Activated CD4-positive, alpha-beta T cell treated with anti-CD3 and anti-CD28 coated beads, Interleukin-2, amount 50 U/mL, for 1 hour (primary cell): ENCODE results near the gene TPSB2.
"Not testable (repeated sequence)": the region's sequence is repeated elsewhere in the genome, so short reads cannot be mapped to it uniquely, and the experiment has no call there.

Experiments used
- DNase-seq: peaks from one replicate; pipeline ENCODE4 v3.0.0-alpha.2; 2020

TPSB2 gene

DNA sequence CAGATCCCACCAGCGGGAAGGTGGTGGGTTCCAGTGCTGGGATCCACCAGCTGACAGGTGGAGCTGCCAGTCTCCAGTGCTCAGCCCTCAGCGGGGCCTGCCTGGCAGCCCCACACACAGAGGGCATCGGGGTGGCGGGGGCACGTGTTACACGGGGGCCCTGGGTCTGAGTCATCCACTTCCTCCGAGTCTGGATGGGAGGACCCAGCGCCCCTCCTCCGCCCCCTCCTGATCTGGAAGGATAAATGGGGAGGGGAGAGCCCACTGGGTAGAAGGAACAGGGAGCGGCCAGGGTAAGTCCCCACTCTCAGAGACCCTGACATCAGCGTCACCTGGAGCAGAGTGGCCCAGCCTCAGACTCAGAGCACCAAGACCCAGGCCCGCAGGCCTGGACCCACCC lies 10.5 kb upstream of the TPSB2 start, which contains the start of gene TPSAB1:
Gene TPSAB1, plus strand, starts transcription at position 270 of the 400 bp plus-strand sequence. CDS start 234 bp downstream, outside the sequence.
- DNase-seq, result not testable (repeated sequence)

DNA sequence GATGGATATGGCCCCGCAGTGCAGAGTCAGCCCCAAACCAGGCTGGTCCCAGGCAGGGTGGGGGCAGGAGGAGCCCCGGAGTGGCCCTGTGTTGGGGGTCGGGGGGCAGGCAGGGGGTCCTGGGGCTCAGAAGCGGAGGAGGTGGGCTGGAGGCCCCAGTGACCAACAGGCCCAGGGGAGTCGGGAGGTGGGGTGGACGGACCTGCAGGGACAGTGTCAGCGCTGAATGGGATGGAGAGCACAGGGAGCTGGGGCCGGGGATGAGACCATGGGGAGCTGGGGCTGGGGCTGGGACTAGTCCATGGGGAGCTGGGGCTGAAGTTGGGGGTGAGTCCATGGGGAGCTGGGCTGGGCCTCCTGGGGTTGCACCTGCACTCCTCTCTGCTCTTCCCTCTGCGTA lies 9.6 kb upstream of the TPSB2 start:
- DNase-seq, result not testable (repeated sequence)

- DNase-seq, result not testable (repeated sequence)
Observed at GRCh38 chr16:1238909-1239308, 8.9 kb upstream of the TPSB2 start.

DNA sequence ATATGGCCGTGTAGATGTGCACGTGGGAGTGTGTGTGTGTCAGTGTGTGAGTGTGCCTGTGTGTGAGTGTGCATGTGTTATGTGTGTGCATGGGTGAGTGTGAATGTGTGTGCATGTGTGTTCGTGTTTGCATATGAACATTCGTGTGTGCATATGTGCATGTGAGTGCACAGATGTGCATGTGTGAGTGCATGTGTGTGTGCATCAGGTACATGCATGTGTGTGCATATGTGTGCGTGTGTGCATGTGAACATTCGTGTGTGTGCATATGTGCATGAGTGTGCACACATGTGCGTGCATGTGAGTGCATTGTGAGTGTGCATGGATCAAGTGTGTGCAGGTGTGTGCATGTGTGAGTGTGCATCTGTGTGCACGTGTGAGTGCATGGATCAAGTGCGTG lies 8.0 kb upstream of the TPSB2 start:
- DNase-seq, result no peak

GRCh38 chr16:1236659-1237058 lies 6.7 kb upstream of the TPSB2 start:
- not testable (repeated sequence) for DNase-seq

DNA sequence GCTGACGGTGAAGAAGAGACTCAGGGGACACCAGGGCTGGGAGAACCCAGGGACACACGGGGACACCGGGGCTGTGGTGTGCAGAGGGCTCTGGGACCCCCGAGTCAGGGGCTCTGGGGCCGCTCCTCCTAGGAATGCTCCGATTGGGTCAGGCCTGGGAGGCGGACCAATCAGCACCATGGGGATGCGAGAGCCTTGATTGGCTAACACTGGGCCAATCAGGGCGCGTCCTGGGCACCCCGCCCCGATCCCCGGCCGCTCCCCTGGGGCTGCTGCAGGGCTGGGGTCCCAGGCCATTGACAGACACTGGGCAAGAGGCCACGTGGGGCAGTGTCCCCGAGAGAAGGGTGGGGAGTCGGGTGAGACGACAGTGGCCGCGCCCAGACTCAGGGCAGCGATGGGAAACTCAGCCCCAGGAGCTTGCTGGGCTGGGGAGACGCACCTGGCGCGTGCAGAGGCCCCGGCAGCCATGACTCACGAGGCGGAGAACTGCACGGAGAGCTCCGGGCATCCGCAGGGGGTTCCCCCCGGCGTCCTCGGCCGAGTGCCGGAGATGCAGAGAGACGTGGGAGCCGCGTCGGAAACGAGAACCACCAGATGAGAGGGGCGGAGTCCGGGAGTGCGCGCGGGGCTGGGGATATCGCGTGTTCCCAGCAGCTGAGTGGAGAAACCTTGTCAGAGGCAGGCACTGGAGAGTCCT lies 2.2 kb upstream of the TPSB2 start:
- not testable (repeated sequence) for DNase-seq

DNA sequence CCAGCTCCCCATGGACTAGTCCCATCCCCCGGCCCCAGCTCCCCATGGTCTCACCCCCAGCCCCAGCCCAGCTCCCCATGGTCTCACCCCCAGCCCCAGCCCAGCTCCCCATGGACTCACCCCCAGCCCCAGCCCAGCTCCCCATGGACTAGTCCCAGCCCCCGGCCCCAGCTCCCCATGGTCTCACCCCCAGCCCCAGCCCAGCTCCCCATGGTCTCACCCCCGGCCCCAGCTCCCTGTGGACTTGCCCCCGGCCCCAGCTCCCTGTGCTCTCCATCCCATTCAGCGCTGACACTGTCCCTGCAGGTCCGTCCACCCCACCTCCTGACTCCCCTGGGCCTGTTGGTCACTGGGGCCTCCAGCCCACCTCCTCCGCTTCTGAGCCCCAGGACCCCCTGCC lies 1.3 kb upstream of the TPSB2 start:
- DNase-seq, result not testable (repeated sequence)

GRCh38 chr16:1230471-1231212 lies 658 bp upstream of the TPSB2 start:
- not testable (repeated sequence) for DNase-seq

GRCh38 chr16:1229476-1229875 lies 508 bp downstream of the TPSB2 start:
- not testable (repeated sequence) for DNase-seq

DNA sequence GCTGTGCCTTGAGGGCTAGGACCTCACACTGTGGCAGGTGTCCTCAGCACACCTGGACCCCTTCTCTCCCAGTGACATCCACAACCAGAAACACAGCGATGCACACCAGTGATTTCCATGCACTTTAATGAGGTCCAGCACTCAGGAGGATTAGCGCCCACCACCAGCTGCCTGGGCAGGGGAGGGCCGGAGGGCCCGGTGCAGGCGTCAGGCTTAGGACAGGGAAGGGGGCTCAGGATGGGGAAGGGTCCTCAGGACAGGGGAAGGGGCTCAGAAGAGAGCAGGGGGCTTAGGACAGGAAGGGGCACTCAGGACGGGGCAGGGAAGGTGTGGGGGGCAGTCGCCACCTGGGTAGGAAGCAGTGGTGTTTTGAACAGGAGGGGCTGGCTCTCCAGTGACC lies 1.8 kb downstream of the TPSB2 start:
- not testable (repeated sequence) for DNase-seq

DNA sequence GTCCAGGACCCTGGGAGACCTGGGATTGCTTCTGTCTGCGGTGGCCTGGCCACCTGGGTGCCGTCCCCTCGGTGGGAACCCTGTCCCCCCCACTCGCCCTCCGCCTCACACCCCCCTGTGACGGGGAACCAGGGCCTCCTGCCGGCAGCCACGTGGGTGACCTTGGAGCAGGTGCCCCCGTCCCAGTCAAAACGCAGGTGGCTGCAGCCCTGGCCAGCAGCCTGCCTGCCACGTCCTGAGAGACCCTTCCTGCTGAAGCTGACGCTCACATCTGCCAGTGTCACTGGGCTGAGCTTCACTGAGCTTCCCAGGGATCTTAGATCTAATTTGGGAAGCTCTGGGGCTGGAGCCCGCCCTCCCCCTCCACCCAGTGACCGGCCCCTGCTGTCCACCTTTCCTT lies 3.3 kb downstream of the TPSB2 start:
- not testable (repeated sequence) for DNase-seq

DNA sequence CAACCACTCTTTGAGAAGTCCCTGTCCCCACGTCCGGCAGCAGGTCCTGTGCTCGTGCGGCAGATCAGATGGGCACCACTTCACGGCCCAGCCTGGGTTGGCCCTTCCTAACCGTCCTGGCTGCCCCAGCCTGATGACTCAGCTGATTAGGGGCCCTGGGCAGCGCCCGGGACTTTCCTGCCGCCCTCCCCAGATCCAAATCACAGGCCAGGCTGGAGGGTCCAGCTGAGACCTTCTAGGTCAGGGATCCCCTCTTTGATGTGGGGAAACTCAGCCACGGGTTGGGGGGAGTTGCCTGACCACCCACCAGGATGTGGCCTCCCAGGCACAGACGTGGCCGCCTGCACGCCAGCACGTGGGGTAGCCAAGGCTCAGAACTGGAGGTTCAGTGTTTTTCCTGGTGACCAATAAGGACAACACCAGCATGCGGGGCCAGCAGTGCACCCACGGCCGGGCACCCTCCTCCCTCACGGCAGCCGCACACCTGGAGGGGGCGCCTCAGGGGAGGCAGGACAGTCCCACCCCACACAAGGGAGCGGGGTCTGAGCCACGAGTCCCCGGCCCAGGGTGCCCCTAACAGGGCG lies 4.2 kb downstream of the TPSB2 start:
- DNase-seq, result not testable (repeated sequence)

DNA sequence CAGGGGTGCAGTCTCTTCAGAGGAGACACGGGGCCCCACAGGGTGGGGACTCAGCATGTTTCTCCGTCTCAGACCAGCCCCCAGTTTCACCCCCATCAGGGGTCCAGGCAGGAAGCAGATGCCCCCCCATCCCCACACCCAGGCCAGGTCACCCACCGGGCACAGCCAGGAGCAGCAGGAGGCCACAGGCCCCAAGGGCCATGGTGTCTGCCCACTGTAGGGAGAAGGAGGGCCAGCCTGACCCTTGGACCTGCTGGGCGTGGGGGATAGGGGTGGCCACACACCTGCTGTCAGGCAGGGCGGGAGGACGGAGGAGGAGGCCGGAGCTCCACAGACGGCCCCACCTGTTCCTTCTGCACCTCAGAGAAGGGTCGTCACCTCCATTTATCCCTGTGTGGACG lies 4.9 kb downstream of the TPSB2 start, which contains the start of gene TPSG1:
Gene TPSG1, minus strand, starts transcription at position 218 of the 401 bp plus-strand sequence. Its CDS starts 16 bp downstream, at position 202.
- DNase-seq, result no peak

DNA sequence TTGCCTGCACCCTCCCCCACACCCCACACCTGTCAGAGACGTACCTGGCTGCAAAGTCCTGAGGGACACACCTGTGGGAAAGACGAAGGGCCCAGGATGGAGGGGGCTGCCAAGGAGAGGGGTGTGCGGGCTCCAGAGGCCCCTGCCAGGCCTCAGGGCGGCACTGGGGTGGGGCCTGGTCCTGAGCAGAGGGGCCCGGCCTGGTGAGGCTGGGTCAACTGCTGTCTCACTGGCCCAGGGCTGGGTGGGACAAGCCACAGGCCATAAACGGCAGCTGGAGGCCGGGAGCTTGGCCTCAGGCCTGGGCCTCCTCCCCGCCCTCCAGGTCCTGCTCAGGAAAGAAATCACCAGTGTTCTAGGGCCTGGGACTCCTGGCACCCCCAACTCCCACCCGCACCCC lies 5.4 kb downstream of the TPSB2 start:
- DNase-seq, result no peak

GRCh38 chr16:1223355-1224214 lies 6.4 kb downstream of the TPSB2 start:
- DNase-seq, result no peak

DNA sequence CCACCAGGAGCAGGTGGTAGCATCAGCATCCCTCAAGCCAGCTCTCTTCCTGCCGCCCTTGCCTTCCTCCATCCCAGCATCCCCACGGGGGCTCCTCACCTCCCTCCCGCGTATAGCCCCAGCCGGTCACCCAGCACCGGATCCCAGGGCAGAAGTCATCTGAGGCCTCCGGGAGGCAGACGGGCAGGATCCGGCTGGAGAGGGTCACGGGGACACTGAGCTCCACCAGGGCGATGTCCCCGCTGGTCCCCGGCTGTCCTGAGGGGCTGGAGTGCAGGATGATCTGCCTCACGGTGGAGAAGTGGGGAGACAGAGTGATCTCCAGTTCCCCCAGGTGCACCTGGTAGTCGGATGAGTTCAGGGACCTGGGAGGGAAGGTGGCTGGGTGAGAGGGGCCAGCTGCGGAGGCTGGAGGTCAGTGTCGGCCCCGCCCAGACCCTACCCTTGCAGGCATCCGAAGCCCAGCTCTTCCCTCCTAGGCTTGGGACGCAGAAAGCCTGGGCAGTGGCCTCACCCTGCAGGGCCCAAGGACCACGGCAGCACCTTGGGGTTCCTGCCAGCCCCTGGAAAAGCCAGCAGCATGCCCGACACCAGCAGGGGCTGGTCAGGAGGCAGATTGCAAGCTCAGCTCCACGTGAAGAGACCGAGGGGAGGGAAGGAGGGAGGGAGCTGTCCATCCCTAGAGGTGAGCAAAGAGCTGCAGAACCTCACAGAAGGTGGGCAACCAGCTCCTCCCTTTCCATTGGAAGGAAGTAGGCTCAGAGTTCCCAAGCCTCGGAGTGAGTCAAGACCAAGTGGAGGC lies 7.2 kb downstream of the TPSB2 start:
- DNase-seq, result no peak

DNA sequence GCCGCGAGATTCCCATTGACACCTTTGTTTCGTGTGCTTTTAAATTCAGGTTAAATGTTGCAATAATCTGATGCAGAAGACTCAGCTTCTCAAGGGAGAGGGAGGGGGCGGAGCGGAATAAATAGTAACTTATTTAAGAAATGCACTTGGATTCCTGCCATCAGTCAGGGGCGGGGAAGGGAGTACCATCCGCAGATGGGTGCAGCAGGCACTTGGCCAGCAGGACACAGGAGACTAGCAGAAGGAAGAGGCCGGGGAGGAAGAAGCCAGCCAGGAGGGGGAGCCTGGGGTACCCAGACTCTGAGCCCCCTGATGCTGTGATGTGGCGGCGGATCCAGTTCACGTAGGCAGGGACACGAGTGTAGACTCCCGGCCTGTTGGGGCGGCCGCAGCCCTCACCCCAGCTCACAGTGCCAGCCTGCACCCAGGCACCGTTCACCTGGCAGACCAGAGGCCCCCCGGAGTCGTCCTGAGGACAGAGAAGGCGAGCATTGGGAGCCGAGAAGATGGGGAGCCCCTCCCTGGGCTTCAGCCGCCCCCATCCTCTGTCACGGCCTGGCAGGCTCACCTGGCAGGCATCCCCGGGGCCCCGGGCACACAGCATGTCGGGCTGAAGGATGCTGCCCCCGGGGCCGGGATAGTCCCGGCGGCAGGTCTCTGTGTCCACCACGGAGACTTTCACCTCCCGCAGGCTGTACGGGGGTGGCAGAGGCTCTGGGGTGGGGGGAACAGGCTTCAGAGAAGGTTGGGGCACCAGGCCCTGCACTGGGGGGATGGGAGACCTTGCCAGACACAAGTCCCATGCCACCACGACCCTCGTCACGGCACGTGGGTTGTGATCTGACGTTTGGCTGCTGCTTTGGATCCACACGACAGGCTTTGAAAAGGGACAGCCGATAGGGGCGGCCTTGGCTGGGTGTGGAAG lies 8.1 kb downstream of the TPSB2 start:
- DNase-seq, result no peak

GRCh38 chr16:1220841-1221627 lies 8.9 kb downstream of the TPSB2 start:
- DNase-seq, result no peak

GRCh38 chr16:1220098-1220728 lies 9.8 kb downstream of the TPSB2 start:
- no peak for DNase-seq
